Lower leg skin (tissue), 4 donors: Measurements from ENCODE around the gene SH3D19. TPM values are rescaled to one million over a fixed set of nuclear protein-coding genes. Genes with fewer than 3 reads are reported as not detected.

Source experiments
- DNase-seq, 2 donors: peaks; one replicate each; pipeline ENCODE4 v3.0.0-alpha.2; 2019; ENCODE audit warnings: low spot score in 2 of 2
- H3K4me3 ChIP-seq: fragments of 200-600 bp; sonication (generic); 2 replicates; pipeline ENCODE4 v1.5.1; 2017; ENCODE audit warnings: mild to moderate bottlenecking, low read depth; ENCODE audit not compliant: poor library complexity, severe bottlenecking
- CTCF ChIP-seq, 3 donors: fragments of 450-650 bp; IDR thresholded peaks; one replicate each; pipeline ENCODE4 v1.5.1; 2016; ENCODE audit warnings: antibody characterized with exemption in 3 of 3, mild to moderate bottlenecking in 3 of 3, moderate library complexity in 2 of 3
- POLR2A ChIP-seq, 2 donors: fragments of 450-650 bp; IDR thresholded peaks; one replicate each; pipeline ENCODE4 v1.6.1; 2016 to 2017; ENCODE audit warnings: antibody characterized with exemption in 2 of 2, mild to moderate bottlenecking in 1 of 2, moderate library complexity in 1 of 2
- WGBS, 2 donors: methylation state at CpG; one replicate each; pipeline ENCODE4 v1.1.5; 2018; 5-methylcytosine and 5-hydroxymethylcytosine counted together
- intact Hi-C: fragments of 100-400 bp; cut with DNase I; formaldehyde crosslinking; loops from one replicate; pipeline ENCODE4 v1.15.0; 2023; ENCODE audit warnings: low total_unique reads
- total RNA-seq, 4 donors: library from RNA; depleted of rRNA; stranded (reverse); fragments of >200 nt; gene quantifications; one replicate each; pipeline ENCODE4 v1.1.0, GENCODE V29; 2016

SH3D19 gene
- total RNA-seq, 4 donors from 2014 or later: 70.8 to 82.5 (median 78.6) TPM

GRCh38 chr4:151228189-151229119, 97.0 kb downstream of the SH3D19 start:
- TF ChIP-seq POLR2A (IDR thresholded peaks at IDR 0.05) (no peak), CTCF (IDR thresholded peaks at IDR 0.05) (no peak)
- DNase-seq: no peak
- 64 to 69% methylated on average over 6 of the region's 6 CpGs for WGBS, 2 donors
- no peak overlapping the region for H3K4me3 ChIP-seq
- intact Hi-C loops: no loop called here

- peak in 1 of 2 donors; percentile 80 for DNase-seq
- no peak for TF ChIP-seq POLR2A (IDR thresholded peaks at IDR 0.05)
- no peak for TF ChIP-seq CTCF (IDR thresholded peaks at IDR 0.05)
- H3K4me3 ChIP-seq: no peak overlapping the region
- intact Hi-C loops: no loop called here
- 12 to 20% methylated on average over 3 of the region's 3 CpGs for WGBS, 2 donors
Measured at GRCh38 chr4:151227731-151228130, 97.7 kb downstream of the SH3D19 start.

GRCh38 chr4:151227172-151227571, 98.2 kb downstream of the SH3D19 start:
- no peak for TF ChIP-seq POLR2A (IDR thresholded peaks at IDR 0.05)
- no peak for TF ChIP-seq CTCF (IDR thresholded peaks at IDR 0.05)
- intact Hi-C loops: no loop called here
- 44 to 46% methylated on average over 1 of the region's 1 CpG for WGBS, 2 donors
- no peak overlapping the region for H3K4me3 ChIP-seq
- DNase-seq: no peak

GRCh38 chr4:151226004-151226932, 99.1 kb downstream of the SH3D19 start:
- no peak overlapping the region for H3K4me3 ChIP-seq
- no peak for DNase-seq
- whole genome bisulfite sequencing, 2 donors: 43 to 53% methylated on average over 10 of the region's 10 CpGs
- intact Hi-C loops: no loop called here
- TF ChIP-seq CTCF (IDR thresholded peaks at IDR 0.05) (no peak), POLR2A (IDR thresholded peaks at IDR 0.05) (no peak)

GRCh38 chr4:151223465-151223864, 101.9 kb downstream of the SH3D19 start:
- no peak for DNase-seq
- TF ChIP-seq CTCF (IDR thresholded peaks at IDR 0.05): no peak
- TF ChIP-seq POLR2A (IDR thresholded peaks at IDR 0.05): no peak
- 60 to 65% methylated on average over 4 of the region's 4 CpGs for WGBS, 2 donors

More at GRCh38 chr4:151223465-151223864, 101.9 kb downstream of the SH3D19 start:
- intact Hi-C loops: no loop called here
- no peak overlapping the region for H3K4me3 ChIP-seq
